B cell (primary cell): ENCODE data around the gene CACNA1H. TPM values are rescaled to one million over a fixed set of nuclear protein-coding genes. Genes with fewer than 3 reads are reported as not detected.

ENCODE experiments used
- ATAC-seq: fragments of 200-7000 bp; cut with Tn5 transposase; one replicate; pipeline ENCODE4 v1.10.0; 2021; ENCODE audit warnings: low read depth, mild to moderate bottlenecking, moderate number of reproducible peaks, moderate library complexity
- CTCF ChIA-PET: fragments of 350-600 bp; sonication (Branson Sonifier 250); formaldehyde crosslinking; loops from one replicate; lab custom pipeline; 2021; ENCODE audit warnings: antibody characterized with exemption, inconsistent platforms; lab: Charles Lee
- POLR2A ChIA-PET: fragments of 350-600 bp; sonication (Branson Sonifier 250); formaldehyde crosslinking; loops from one replicate; lab custom pipeline; 2021; ENCODE audit warnings: antibody characterized with exemption; lab: Charles Lee
- DNase-seq: peaks from one replicate; pipeline ENCODE4 v3.0.0; 2013
- H2AFZ ChIP-seq: 2 replicates; pipeline ENCODE4 v1.6.1; 2012; ENCODE audit warnings: mild to moderate bottlenecking, low read depth, low read length; ENCODE audit not compliant: insufficient read depth, poor library complexity, severe bottlenecking
- H3K27ac ChIP-seq, 2 donors: 1 replicate in 1 of 2; 2 replicates in 1 of 2; pipeline ENCODE4 v1.5.1; 2012 to 2013; ENCODE audit warnings: low read length in 2 of 2, mild to moderate bottlenecking in 2 of 2, moderate library complexity in 1 of 2
- H3K27me3 ChIP-seq, 4 experiments: fragments of 200-600 bp in 1 of 4; sonication (generic) in 1 of 4; replicated peaks in 1 of 4; 1 replicate in 2 of 4; 2 replicates in 2 of 4; pipeline versions ENCODE4 v1.6.1 to v1.7.0; 2013 to 2016; ENCODE audit warnings: low read length in 3 of 4, mild to moderate bottlenecking in 2 of 4, mixed read lengths in 1 of 4, moderate library complexity in 1 of 4; ENCODE audit not compliant: insufficient read depth in 4 of 4, control insufficient read depth in 3 of 4; ENCODE audit errors: control extremely low read depth in 1 of 4
- H3K36me3 ChIP-seq, 2 experiments: replicated peaks in 1 of 2; 1 replicate in 1 of 2; 2 replicates in 1 of 2; pipeline versions ENCODE4 v1.6.1 to v1.7.1; 2013; ENCODE audit warnings: low read length in 1 of 2; ENCODE audit not compliant: insufficient read depth in 2 of 2, control insufficient read depth in 1 of 2; ENCODE audit errors: control extremely low read depth in 1 of 2, extremely low read depth in 1 of 2
- H3K4me1 ChIP-seq, 2 donors: fragments of 200-600 bp in 1 of 2; sonication (generic) in 1 of 2; 1 replicate in 1 of 2; 2 replicates in 1 of 2; pipeline versions ENCODE4 v1.5.1 to v1.6.1; 2013 to 2017; ENCODE audit warnings: low read length in 2 of 2; ENCODE audit not compliant: control insufficient read depth in 2 of 2, insufficient read depth in 2 of 2
- H3K4me2 ChIP-seq: replicated peaks from 2 replicates; pipeline ENCODE3; 2012; ENCODE audit warnings: mild to moderate bottlenecking, low read depth, low read length; ENCODE audit not compliant: poor library complexity, severe bottlenecking
- H3K4me3 ChIP-seq, 5 experiments: fragments of 200-600 bp in 1 of 5; sonication (generic) in 1 of 5; 1 replicate in 3 of 5; 2 replicates in 2 of 5; pipeline versions ENCODE4 v1.5.1 to v1.7.0; 2011 to 2016; ENCODE audit warnings: low read length in 4 of 5, mild to moderate bottlenecking in 4 of 5, low read depth in 2 of 5, control low read depth in 1 of 5, moderate library complexity in 1 of 5; ENCODE audit not compliant: insufficient read depth in 1 of 5; ENCODE audit errors: control extremely low read depth in 1 of 5, extremely low read depth in 1 of 5
- H3K79me2 ChIP-seq: fragments of 200-600 bp; sonication (generic); one replicate; pipeline ENCODE4 v1.6.0; 2016; ENCODE audit warnings: low read length; ENCODE audit not compliant: control insufficient read depth, insufficient read depth
- H3K9ac ChIP-seq: fragments of 200-600 bp; sonication (generic); 2 replicates; pipeline ENCODE4 v1.6.1; 2017; ENCODE audit warnings: mild to moderate bottlenecking, low read length, moderate library complexity
- H3K9me3 ChIP-seq, 3 donors: one replicate each; pipeline versions ENCODE4 v1.6.1 to v1.7.1; 2013; ENCODE audit warnings: low read length in 2 of 3; ENCODE audit not compliant: control insufficient read depth in 2 of 3, insufficient read depth in 1 of 3; ENCODE audit errors: control extremely low read depth in 1 of 3
- H4K20me1 ChIP-seq: 2 replicates; pipeline ENCODE4 v1.6.0; 2012; ENCODE audit warnings: mild to moderate bottlenecking, low read length; ENCODE audit not compliant: insufficient read depth, control insufficient read depth, poor library complexity, severe bottlenecking
- H3K27ac Mint-ChIP-seq: one replicate; pipeline ENCODE4 v1.8.0; 2021; ENCODE audit warnings: mixed read lengths
- H3K27me3 Mint-ChIP-seq: one replicate; pipeline ENCODE4 v1.8.0; 2021; ENCODE audit warnings: mixed read lengths
- H3K4me1 Mint-ChIP-seq: one replicate; pipeline ENCODE4 v1.8.0; 2021; ENCODE audit warnings: mixed read lengths
- H3K4me3 Mint-ChIP-seq: one replicate; pipeline ENCODE4 v1.8.0; 2021; ENCODE audit warnings: mixed read lengths
- H3K9me3 Mint-ChIP-seq: one replicate; pipeline ENCODE4 v1.8.0; 2022; ENCODE audit warnings: mixed read lengths; ENCODE audit not compliant: insufficient read depth
- CTCF ChIP-seq: fragments of 200-600 bp; IDR thresholded peaks from one replicate; pipeline ENCODE4 v1.8.0; 2022; ENCODE audit warnings: antibody characterized with exemption, mild to moderate bottlenecking
- EZH2 ChIP-seq: IDR thresholded peaks from 2 replicates; pipeline ENCODE4 v1.6.1; 2012; ENCODE audit warnings: borderline replicate concordance, low read depth, mild to moderate bottlenecking, moderate library complexity, low read length; ENCODE audit not compliant: insufficient read depth, poor library complexity, severe bottlenecking
- WGBS: methylation state at CpG from one replicate; pipeline ENCODE4 v1.1.5; 2013; ENCODE audit warnings: missing lambda C conversion rate; ENCODE audit not compliant: insufficient coverage; 5-methylcytosine and 5-hydroxymethylcytosine counted together
- intact Hi-C: fragments of 100-400 bp; cut with micrococcal nuclease; formaldehyde crosslinking; loops from one replicate; pipeline ENCODE4 v1.10.0; 2022
- polyA plus RNA-seq: library from polyadenylated mRNA; depleted of rRNA; stranded (reverse); fragments of >200 nt; gene quantifications from 2 replicates; pipeline ENCODE4 v1.2.3, GENCODE V29; 2012
- total RNA-seq, 2 donors: library from RNA; stranded (reverse); fragments of 120-200 nt in 1 of 2; gene quantifications; 1 replicate in 1 of 2; 2 replicates in 1 of 2; pipeline versions ENCODE4 v1.2.3 to v1.2.4, GENCODE V29; 2013 to 2022

Gene CACNA1H
- total and polyA plus RNA-seq, 2 donors (not counting 1 experiment from before 2014, with no cell fraction given), result 0.05 to 0.10 TPM

GRCh38 chr16:1126044-1126443 lies 26.9 kb upstream of the CACNA1H start:
- Histone ChIP-seq H3K79me2 (no peaks in the 10 kb centered on the region), H3K9ac (no peak overlapping the region), H3K9me3 (peaks cover 0 to 5% (median 0%) of the 10 kb centered on the region in 3 donors), H3K27ac (no peak overlapping the region), H3K36me3 (no peaks in the 10 kb centered on the region), H2AFZ (no peak overlapping the region), H3K4me3 (no peak overlapping the region), H3K27me3 (no peaks in the 10 kb centered on the region), H3K4me1 (no peaks in the 10 kb centered on the region), H4K20me1 (no peaks in the 10 kb centered on the region), H3K4me2 (no peak overlapping the region)
- no peak for TF ChIP-seq EZH2
- no peak for TF ChIP-seq CTCF
- 62% methylated on average over 17 of the region's 17 CpGs for WGBS
- Mint-ChIP-seq H3K27me3 (no peaks in the 10 kb centered on the region), H3K27ac (no peak overlapping the region), H3K4me3 (no peak overlapping the region), H3K4me1 (no peaks in the 10 kb centered on the region), H3K9me3 (no peaks in the 10 kb centered on the region)
- intact Hi-C loops, result no loop called here
- no peak for ATAC-seq
- ChIA-PET POLR2A (no interaction called here), CTCF (no interaction called here)
- DNase-seq, result no peak

GRCh38 chr16:1126586-1126985 lies 26.3 kb upstream of the CACNA1H start:
- ChIA-PET POLR2A (no interaction called here), CTCF (no interaction called here)
- no peaks in the 10 kb centered on the region for H3K36me3 ChIP-seq
- intact Hi-C loops, result no loop called here
- no peak overlapping the region for H3K9ac ChIP-seq
- Mint-ChIP-seq H3K9me3 (no peaks in the 10 kb centered on the region), H3K27ac (no peak overlapping the region), H3K27me3 (no peaks in the 10 kb centered on the region), H3K4me3 (no peak overlapping the region), H3K4me1 (no peaks in the 10 kb centered on the region)
- ATAC-seq (no peak), DNase-seq (no peak)
- H3K27me3 ChIP-seq, result no peaks in the 10 kb centered on the region
- TF ChIP-seq EZH2, result no peak
- no peak for TF ChIP-seq CTCF
- H4K20me1 ChIP-seq, result no peaks in the 10 kb centered on the region
- H3K4me1 ChIP-seq, result no peaks in the 10 kb centered on the region
- no peak overlapping the region for H3K4me3 ChIP-seq
- peaks cover 0 to 5% (median 0%) of the 10 kb centered on the region in 3 donors for H3K9me3 ChIP-seq
- WGBS, result 45% methylated on average over 9 of the region's 10 CpGs
- no peak overlapping the region for H2AFZ ChIP-seq
- H3K79me2 ChIP-seq, result no peaks in the 10 kb centered on the region
- H3K27ac ChIP-seq, result no peak overlapping the region
- no peak overlapping the region for H3K4me2 ChIP-seq
